Mammary epithelial cell (primary cell): Measurements from ENCODE around the gene ACBD4.

ENCODE experiments used
- CTCF ChIP-seq, 2 donors: IDR thresholded peaks in 1 of 2; conservative IDR thresholded peaks in 1 of 2; 2 replicates each; pipeline ENCODE4 v1.5.1; 2011 to 2012; ENCODE audit warnings: inconsistent platforms in 2 of 2, low read length in 2 of 2, mild to moderate bottlenecking in 2 of 2, control low read depth in 1 of 2, low read depth in 1 of 2; ENCODE audit not compliant: insufficient read depth in 1 of 2; ENCODE audit errors: extremely low read depth in 1 of 2
- EZH2 ChIP-seq: IDR thresholded peaks from 2 replicates; pipeline ENCODE4 v1.6.1; 2012; ENCODE audit warnings: low read length, inconsistent platforms, borderline replicate concordance

GRCh38 chr17:45162025-45162687 lies 26.7 kb downstream of the ACBD4 start:
- TF ChIP-seq CTCF (conservative IDR thresholded peaks at IDR 0.05 in 1 of 2, IDR thresholded peaks at IDR 0.05 in 1 of 2; ENCODE audit: extremely low read depth in 1 of 2, insufficient read depth in 1 of 2, low read depth in 1 of 2, low read length in 2 of 2) (no peak), EZH2 (no peak)
